ENCODE data around the gene TNFRSF14.
A peak's percentile ranks its signal among the peaks of the same experiment; 100 is the strongest.

DNA sequence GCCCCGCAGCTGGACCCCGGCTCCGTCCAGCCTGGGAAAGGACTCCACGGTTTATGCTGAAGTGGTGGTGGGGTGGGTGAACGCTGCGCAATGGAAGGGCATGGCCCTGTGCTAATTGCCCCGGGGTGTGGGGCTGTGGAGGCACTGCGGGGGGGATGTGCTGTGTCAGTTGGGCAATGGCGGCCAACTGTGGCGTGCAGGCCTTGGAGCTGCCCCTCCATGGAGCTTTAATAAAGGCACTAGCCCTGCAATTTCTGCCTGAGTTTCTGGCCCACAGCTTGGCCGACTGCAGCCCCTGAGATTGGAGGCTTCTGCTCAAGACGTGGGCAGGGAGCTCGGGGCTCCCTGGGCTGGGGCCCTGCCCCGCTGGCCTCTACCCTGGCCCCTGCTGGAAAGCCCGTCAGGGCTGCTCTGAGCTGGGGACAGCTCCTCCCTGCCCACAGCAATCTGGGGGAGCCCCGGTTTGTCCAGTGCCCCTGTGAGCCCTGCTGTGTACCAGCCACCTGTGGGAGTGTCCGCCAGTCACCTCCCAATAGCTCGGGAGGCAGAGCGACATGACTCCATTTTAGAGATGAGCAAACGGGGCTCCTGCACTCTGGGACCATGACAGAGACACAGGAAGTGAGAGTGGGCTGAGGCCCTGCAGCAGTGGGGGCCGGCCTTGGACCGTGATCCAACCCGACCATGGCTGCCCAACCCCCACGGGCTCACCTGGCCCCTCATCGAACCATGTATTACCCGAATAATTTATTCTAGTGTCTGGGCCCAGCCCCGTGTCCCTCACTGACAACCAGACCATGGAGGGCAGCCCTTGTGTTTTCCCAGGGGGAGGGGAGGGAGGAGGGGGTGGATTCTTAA lies 8.7 kb upstream of the TNFRSF14 start:
- TF ChIP-seq POLR2A (IDR thresholded peaks at IDR 0.05; ENCODE audit: low read depth, low read length) (peak; percentile 31; the same call in 1 of the 2 replicates), POLR2AphosphoS5 (IDR thresholded peaks at IDR 0.05; ENCODE audit: low read depth, low read length) (no peak; the same call in 1 of the 2 replicates)
